DOHH2 (cell line): ENCODE results near the gene RAI2.

Experiments
- H3F3A ChIP-seq: fragments of 200-600 bp; sonication (generic), shearing (Covaris generic); 2 replicates; pipeline ENCODE4 v1.6.0; 2016; ENCODE audit warnings: antibody characterized with exemption, mild to moderate bottlenecking; ENCODE audit not compliant: control insufficient read depth, insufficient read depth
- H3K27ac ChIP-seq: fragments of 200-600 bp; sonication (generic); 2 replicates; pipeline ENCODE4 v1.5.1; 2014; ENCODE audit warnings: low read depth, mild to moderate bottlenecking, low read length, moderate library complexity
- H3K27me3 ChIP-seq: fragments of 200-600 bp; sonication (generic); 2 replicates; pipeline ENCODE4 v1.6.1; 2014; ENCODE audit warnings: mild to moderate bottlenecking, low read length, mixed read lengths; ENCODE audit not compliant: control insufficient read depth
- H3K36me3 ChIP-seq: fragments of 200-600 bp; sonication (generic); 2 replicates; pipeline ENCODE4 v1.6.1; 2014; ENCODE audit warnings: mild to moderate bottlenecking, low read length, moderate library complexity, mixed read lengths; ENCODE audit not compliant: control insufficient read depth
- H3K4me1 ChIP-seq: fragments of 200-600 bp; sonication (generic); 2 replicates; pipeline ENCODE4 v1.6.1; 2014; ENCODE audit warnings: mild to moderate bottlenecking, low read length, mixed read lengths; ENCODE audit not compliant: control insufficient read depth
- H3K4me2 ChIP-seq: fragments of 200-600 bp; sonication (generic); 2 replicates; pipeline ENCODE4 v1.6.0; 2014; ENCODE audit warnings: mild to moderate bottlenecking, low read length, moderate library complexity
- H3K4me3 ChIP-seq: fragments of 200-600 bp; sonication (generic); 2 replicates; pipeline ENCODE4 v1.5.1; 2014; ENCODE audit warnings: mild to moderate bottlenecking, low read length, mixed read lengths
- H3K79me2 ChIP-seq: fragments of 200-600 bp; sonication (generic); 2 replicates; pipeline ENCODE4 v1.6.1; 2014; ENCODE audit warnings: mild to moderate bottlenecking, low read length, mixed read lengths; ENCODE audit not compliant: control insufficient read depth
- H3K9me2 ChIP-seq: fragments of 200-600 bp; sonication (generic); replicated peaks from 2 replicates; pipeline ENCODE4 v1.6.1; 2014; ENCODE audit warnings: mild to moderate bottlenecking, low read length, mixed read lengths; ENCODE audit not compliant: control insufficient read depth
- H3K9me3 ChIP-seq: fragments of 200-600 bp; sonication (generic); 2 replicates; pipeline ENCODE4 v1.6.1; 2014; ENCODE audit warnings: antibody characterized with exemption, low read length, mixed read lengths; ENCODE audit not compliant: control insufficient read depth, insufficient read depth
- H4K20me1 ChIP-seq: fragments of 200-600 bp; sonication (generic); 2 replicates; pipeline ENCODE4 v1.6.0; 2014; ENCODE audit warnings: low read depth, mild to moderate bottlenecking, antibody characterized with exemption, low read length, moderate library complexity; ENCODE audit not compliant: control insufficient read depth, insufficient read depth
- CTCF ChIP-seq: fragments of 200-600 bp; sonication (generic); IDR thresholded peaks from one replicate; pipeline ENCODE4 v1.5.1; 2014; ENCODE audit warnings: antibody characterized with exemption, mild to moderate bottlenecking, low read depth, low read length; ENCODE audit not compliant: poor library complexity, severe bottlenecking
- EZH2phosphoT487 ChIP-seq: fragments of 200-600 bp; sonication (generic); IDR thresholded peaks from 2 replicates; pipeline ENCODE4 v1.6.1; 2017; ENCODE audit warnings: borderline replicate concordance, mild to moderate bottlenecking, antibody characterized with exemption, low read length, moderate library complexity, mixed read lengths

Gene RAI2

DNA sequence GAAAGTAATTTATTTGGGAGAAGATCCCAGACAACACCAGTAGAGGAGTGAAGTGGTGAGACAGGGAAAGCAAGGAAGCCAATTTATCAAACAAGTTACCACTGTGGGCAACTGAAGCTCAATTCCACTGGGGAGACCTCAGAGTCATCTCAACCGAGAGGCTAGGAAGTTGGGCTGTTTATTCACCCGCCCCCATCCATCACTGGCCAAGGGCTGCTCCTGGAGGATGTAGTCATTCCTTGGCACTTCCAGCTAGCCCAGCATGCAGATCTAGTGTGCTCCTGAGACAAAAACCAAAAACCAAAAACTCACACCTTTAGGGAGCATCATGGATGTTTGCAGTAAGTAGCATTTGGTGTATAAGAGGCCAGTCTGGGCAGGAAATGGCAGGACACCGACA lies 47.0 kb downstream of the RAI2 start:
- H3K9me3 ChIP-seq: no peaks in the 10 kb centered on the region
- no peaks in the 10 kb centered on the region for H3F3A ChIP-seq
- H3K4me3 ChIP-seq: no peak overlapping the region
- H3K79me2 ChIP-seq: no peaks in the 10 kb centered on the region
- no peaks in the 10 kb centered on the region for H3K4me1 ChIP-seq
- H3K4me2 ChIP-seq: no peak overlapping the region
- no peak for TF ChIP-seq CTCF
- no peak overlapping the region for H3K27ac ChIP-seq
- no peaks in the 10 kb centered on the region for H3K9me2 ChIP-seq
- H3K36me3 ChIP-seq: no peaks in the 10 kb centered on the region
- H3K27me3 ChIP-seq: no peaks in the 10 kb centered on the region
- no peaks in the 10 kb centered on the region for H4K20me1 ChIP-seq

DNA sequence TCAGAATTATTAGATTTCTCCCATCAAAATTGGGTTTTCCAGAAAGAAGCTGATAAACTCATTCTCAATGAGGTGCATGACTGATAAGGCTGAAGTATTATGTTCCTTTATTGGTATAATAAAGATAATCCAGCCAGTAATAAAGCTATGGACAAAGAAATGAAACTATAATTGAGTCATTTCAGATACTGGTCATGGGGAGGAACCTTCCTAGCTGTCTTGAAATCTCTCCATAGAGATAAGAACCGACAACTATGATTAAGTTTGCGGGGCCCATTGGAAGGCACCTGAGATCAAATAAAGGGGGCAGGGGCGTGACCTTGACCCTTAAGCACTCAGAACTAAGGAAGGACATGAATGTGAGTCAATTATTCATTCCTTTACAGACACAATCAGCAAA lies 47.8 kb downstream of the RAI2 start:
- Histone ChIP-seq H3K4me2 (no peak overlapping the region), H3K27ac (no peak overlapping the region), H3K4me1 (no peaks in the 10 kb centered on the region), H3K9me2 (no peaks in the 10 kb centered on the region), H3K36me3 (no peaks in the 10 kb centered on the region), H3K79me2 (no peaks in the 10 kb centered on the region), H3K9me3 (no peaks in the 10 kb centered on the region), H3F3A (no peaks in the 10 kb centered on the region), H3K4me3 (no peak overlapping the region), H3K27me3 (no peaks in the 10 kb centered on the region), H4K20me1 (no peaks in the 10 kb centered on the region)
- TF ChIP-seq EZH2phosphoT487 (no peak), CTCF (no peak)

GRCh38 chrX:17812763-17813162 lies 48.3 kb downstream of the RAI2 start:
- no peak overlapping the region for H3K4me2 ChIP-seq
- no peaks in the 10 kb centered on the region for H3K36me3 ChIP-seq
- H3K9me2 ChIP-seq: no peaks in the 10 kb centered on the region
- H3K9me3 ChIP-seq: no peaks in the 10 kb centered on the region
- no peaks in the 10 kb centered on the region for H3K79me2 ChIP-seq
- no peak overlapping the region for H3K27ac ChIP-seq
- H4K20me1 ChIP-seq: no peaks in the 10 kb centered on the region
- H3F3A ChIP-seq: no peaks in the 10 kb centered on the region
- no peaks in the 10 kb centered on the region for H3K27me3 ChIP-seq
- TF ChIP-seq CTCF: peak; percentile 19
- no peak for TF ChIP-seq EZH2phosphoT487
- H3K4me1 ChIP-seq: no peaks in the 10 kb centered on the region
- no peak overlapping the region for H3K4me3 ChIP-seq

DNA sequence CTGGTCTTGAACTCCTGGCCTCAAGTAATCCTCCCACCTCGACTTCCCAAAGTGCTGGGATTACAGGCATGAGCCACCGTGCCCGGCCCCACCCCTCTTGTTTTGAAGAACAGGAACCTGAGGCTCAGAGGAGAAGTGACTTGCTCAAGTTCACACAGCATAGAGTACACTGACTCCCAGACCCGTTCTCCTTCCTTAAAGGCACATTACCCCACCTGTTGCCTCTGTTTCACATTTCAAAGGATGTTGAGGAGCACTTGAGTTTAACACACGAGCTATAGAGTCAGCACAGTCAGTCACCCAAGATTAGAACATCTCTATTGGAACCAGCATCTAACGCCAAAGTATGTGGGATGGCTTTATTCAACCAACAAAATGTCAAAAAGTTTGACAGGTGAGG lies 51.1 kb downstream of the RAI2 start:
- TF ChIP-seq CTCF: no peak
- no peak for TF ChIP-seq EZH2phosphoT487
- no peaks in the 10 kb centered on the region for H3K27me3 ChIP-seq
- H3K4me3 ChIP-seq: no peak overlapping the region
- H3K9me3 ChIP-seq: no peaks in the 10 kb centered on the region
- no peaks in the 10 kb centered on the region for H3F3A ChIP-seq
- H3K27ac ChIP-seq: no peak overlapping the region
- H3K4me1 ChIP-seq: no peaks in the 10 kb centered on the region
- no peaks in the 10 kb centered on the region for H4K20me1 ChIP-seq
- H3K9me2 ChIP-seq: no peaks in the 10 kb centered on the region
- no peak overlapping the region for H3K4me2 ChIP-seq
- H3K36me3 ChIP-seq: no peaks in the 10 kb centered on the region
- no peaks in the 10 kb centered on the region for H3K79me2 ChIP-seq
